Natural killer cell (primary cell): ENCODE measurements around the gene ZBTB7B. TPM values are rescaled to one million over a fixed set of nuclear protein-coding genes. Genes with fewer than 3 reads are reported as not detected.

Experiments used
- ATAC-seq, 3 donors: fragments of 150-1000 bp in 2 of 3; fragments of 200-7000 bp in 1 of 3; cut with Tn5 transposase; 1 replicate in 1 of 3; 2 replicates in 2 of 3; pipeline ENCODE4 v1.10.0; 2021; ENCODE audit warnings: mild to moderate bottlenecking in 2 of 3, moderate library complexity in 2 of 3
- DNase-seq, 2 donors: peaks; one replicate each; pipeline versions ENCODE4 v3.0.0 to v3.0.0-alpha.2; 2013 to 2021; ENCODE audit warnings: mixed read lengths in 1 of 2
- H3K27ac ChIP-seq: one replicate; pipeline ENCODE4 v1.5.1; 2013; ENCODE audit warnings: mild to moderate bottlenecking, low read length
- H3K27me3 ChIP-seq: one replicate; pipeline ENCODE4 v1.6.1; 2013; ENCODE audit warnings: low read length; ENCODE audit not compliant: control insufficient read depth, insufficient read depth
- H3K36me3 ChIP-seq: one replicate; pipeline ENCODE4 v1.6.1; 2013; ENCODE audit warnings: low read length; ENCODE audit not compliant: control insufficient read depth, insufficient read depth
- H3K4me1 ChIP-seq: one replicate; pipeline ENCODE4 v1.6.1; 2013; ENCODE audit warnings: low read length; ENCODE audit not compliant: control insufficient read depth, insufficient read depth
- H3K4me3 ChIP-seq: one replicate; pipeline ENCODE4 v1.5.1; 2013; ENCODE audit warnings: low read length
- H3K9me3 ChIP-seq: one replicate; pipeline ENCODE4 v1.6.1; 2013; ENCODE audit warnings: low read length; ENCODE audit not compliant: control insufficient read depth, insufficient read depth
- H3K27ac Mint-ChIP-seq, 2 donors: one replicate each; pipeline ENCODE4 v1.8.0; 2022; ENCODE audit warnings: mild to moderate bottlenecking in 2 of 2, mixed read lengths in 2 of 2, moderate library complexity in 1 of 2
- H3K27me3 Mint-ChIP-seq, 2 donors: one replicate each; pipeline ENCODE4 v1.8.0; 2022; ENCODE audit warnings: low read depth in 2 of 2, mixed read lengths in 2 of 2
- H3K36me3 Mint-ChIP-seq: one replicate; pipeline ENCODE4 v1.8.0; 2022; ENCODE audit warnings: mixed read lengths
- H3K4me1 Mint-ChIP-seq, 2 donors: one replicate each; pipeline ENCODE4 v1.8.0; 2022; ENCODE audit warnings: mixed read lengths in 2 of 2
- H3K4me3 Mint-ChIP-seq: one replicate; pipeline ENCODE4 v1.8.0; 2022; ENCODE audit warnings: mild to moderate bottlenecking, moderate library complexity, mixed read lengths
- H3K9me3 Mint-ChIP-seq, 2 donors: one replicate each; pipeline ENCODE4 v1.8.0; 2022; ENCODE audit warnings: mixed read lengths in 2 of 2
- CTCF ChIP-seq: fragments of 200-600 bp; IDR thresholded peaks from one replicate; pipeline ENCODE4 v1.8.0; 2022; ENCODE audit warnings: antibody characterized with exemption
- WGBS: methylation state at CpG from one replicate; pipeline ENCODE4 v1.1.7; 2013; ENCODE audit warnings: missing lambda C conversion rate; ENCODE audit not compliant: insufficient coverage; 5-methylcytosine and 5-hydroxymethylcytosine counted together
- intact Hi-C: fragments of 100-400 bp; cut with micrococcal nuclease; formaldehyde crosslinking; loops from one replicate; pipeline ENCODE4 v1.14.2; 2022
- total RNA-seq, 4 donors: library from RNA; stranded (reverse); fragments of 120-200 nt in 1 of 4; gene quantifications; one replicate each; pipeline versions ENCODE4 v1.2.3 to v1.2.4, GENCODE V29; 2013 to 2022

ZBTB7B gene
- total RNA-seq, 3 donors from 2014 or later (not counting 1 experiment from before 2014, with no cell fraction given) = 61.2 to 75.4 (median 63.3) TPM

GRCh38 chr1:155057788-155058211, 55.2 kb downstream of the ZBTB7B start:
- Mint-ChIP-seq H3K9me3 (no peaks in the 10 kb centered on the region), H3K27me3 (peaks cover 0 to 2% of the 10 kb centered on the region in 2 donors), H3K4me3 (no peak overlapping the region), H3K36me3 (no peaks in the 10 kb centered on the region), H3K4me1 (peaks cover 4 to 20% of the 10 kb centered on the region in 2 donors), H3K27ac (no peak overlapping the region)
- no peak overlapping the region for H3K4me3 ChIP-seq
- no peak for TF ChIP-seq CTCF
- H3K27me3 ChIP-seq = no peaks in the 10 kb centered on the region
- peaks cover 23% of the 10 kb centered on the region for H3K4me1 ChIP-seq
- ATAC-seq (no peak), DNase-seq (no peak)
- intact Hi-C loops = no loop called here
- H3K27ac ChIP-seq = no peak overlapping the region
- H3K36me3 ChIP-seq = peaks cover 18% of the 10 kb centered on the region
- no peaks in the 10 kb centered on the region for H3K9me3 ChIP-seq
- 95% methylated on average over 13 of the region's 13 CpGs for WGBS

GRCh38 chr1:155060736-155061135, 58.1 kb downstream of the ZBTB7B start:
- H3K4me3 Mint-ChIP-seq = no peak overlapping the region
- TF ChIP-seq CTCF = no peak

GRCh38 chr1:155061381-155062150, 59.0 kb downstream of the ZBTB7B start:
- Histone ChIP-seq H3K27me3 (no peaks in the 10 kb centered on the region), H3K9me3 (no peaks in the 10 kb centered on the region), H3K36me3 (peaks cover 13% of the 10 kb centered on the region), H3K4me1 (peaks cover 33% of the 10 kb centered on the region), H3K27ac (no peak overlapping the region), H3K4me3 (no peak overlapping the region)
- intact Hi-C loops = loop anchor here (1.0 to 5.0 kb wide), 5 partner anchors 16 to 503 kb away; partner anchors contain the start of genes CKS1B, PMVK, SHC1 and UBE2Q1
- 51% methylated on average over 14 of the region's 21 CpGs for WGBS
- peak; percentile 95 to 96 for DNase-seq
- Mint-ChIP-seq H3K4me3 (no peak overlapping the region), H3K27me3 (peaks cover 0 to 2% of the 10 kb centered on the region in 2 donors), H3K36me3 (no peaks in the 10 kb centered on the region), H3K9me3 (no peaks in the 10 kb centered on the region), H3K27ac (peak overlapping the region in 1 of 2 donors; percentile 66), H3K4me1 (peaks cover 19 to 37% of the 10 kb centered on the region in 2 donors)
- ATAC-seq = peak; percentile 67 to 78 (median 67)
- peak; percentile 93 for TF ChIP-seq CTCF

More at GRCh38 chr1:155060736-155061135, 58.1 kb downstream of the ZBTB7B start:
- Mint-ChIP-seq H3K4me1 (peaks cover 19 to 33% of the 10 kb centered on the region in 2 donors), H3K27me3 (peaks cover 0 to 2% of the 10 kb centered on the region in 2 donors), H3K36me3 (no peaks in the 10 kb centered on the region), H3K9me3 (no peaks in the 10 kb centered on the region), H3K27ac (no peak overlapping the region)
- DNase-seq = no peak
- intact Hi-C loops = loop anchor here (1.0 to 5.0 kb wide), 5 partner anchors 15 to 502 kb away; partner anchors contain the start of genes CKS1B, PMVK, SHC1 and UBE2Q1
- 97% methylated on average over 8 of the region's 8 CpGs for WGBS
- Histone ChIP-seq H3K36me3 (peaks cover 18% of the 10 kb centered on the region), H3K27me3 (no peaks in the 10 kb centered on the region), H3K9me3 (no peaks in the 10 kb centered on the region), H3K27ac (no peak overlapping the region), H3K4me3 (no peak overlapping the region), H3K4me1 (peaks cover 33% of the 10 kb centered on the region)
- ATAC-seq = no peak
